Left ventricle myocardium superior (tissue), 1 donor: ENCODE measurements around the gene NHSL2. TPM values are rescaled to one million over a fixed set of nuclear protein-coding genes. Genes with fewer than 3 reads are reported as not detected.
"Not testable (repeated sequence)": the region's sequence is repeated elsewhere in the genome, so short reads cannot be mapped to it uniquely, and the experiment has no call there.

Experiments
- ATAC-seq: fragments of 200-7000 bp; cut with Tn5 transposase; one replicate; pipeline ENCODE4 v1.9.1; 2020; ENCODE audit warnings: mild to moderate bottlenecking, moderate library complexity
- DNase-seq: peaks from one replicate; pipeline ENCODE4 v3.0.0-alpha.2; 2020
- intact Hi-C: fragments of 100-400 bp; cut with micrococcal nuclease; formaldehyde crosslinking; loops from one replicate; pipeline ENCODE4 v1.11.0; 2022
- total RNA-seq: library from RNA; stranded (reverse); fragmentation: NEBNext Ultra II Directional; extraction: Animal tissue kit (Norgen Biotek cat#: 25700); gene quantifications from one replicate; pipeline ENCODE4 v1.2.1, GENCODE V29; 2021
- donor health status: DM: no; HTN: yes; CAD: no; lungs with severe emphysema.

Gene NHSL2
- total RNA-seq, 1 donor from 2014 or later: 3.7 TPM

DNA sequence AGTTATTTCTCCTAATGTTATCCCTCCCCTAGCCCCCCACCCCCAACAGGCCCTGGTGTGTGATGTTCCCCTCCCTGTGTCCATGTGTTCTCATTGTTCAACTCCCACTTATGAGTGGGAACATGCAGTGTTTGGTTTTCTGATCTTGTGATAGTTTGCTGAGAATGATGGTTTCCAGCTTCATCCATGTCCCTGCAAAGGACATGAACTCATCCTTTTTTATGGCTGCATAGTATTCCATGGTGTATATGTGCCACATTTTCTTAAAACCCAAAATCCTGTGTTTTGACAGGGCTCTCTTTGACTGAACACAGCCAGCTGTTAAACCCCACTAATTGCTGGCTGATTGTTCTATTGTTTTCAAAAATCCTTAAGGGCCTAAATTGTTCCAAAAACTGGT is 53.5 kb downstream of the NHSL2 start:
- DNase-seq, ATAC-seq, intact Hi-C loops: not testable (repeated sequence)

DNA sequence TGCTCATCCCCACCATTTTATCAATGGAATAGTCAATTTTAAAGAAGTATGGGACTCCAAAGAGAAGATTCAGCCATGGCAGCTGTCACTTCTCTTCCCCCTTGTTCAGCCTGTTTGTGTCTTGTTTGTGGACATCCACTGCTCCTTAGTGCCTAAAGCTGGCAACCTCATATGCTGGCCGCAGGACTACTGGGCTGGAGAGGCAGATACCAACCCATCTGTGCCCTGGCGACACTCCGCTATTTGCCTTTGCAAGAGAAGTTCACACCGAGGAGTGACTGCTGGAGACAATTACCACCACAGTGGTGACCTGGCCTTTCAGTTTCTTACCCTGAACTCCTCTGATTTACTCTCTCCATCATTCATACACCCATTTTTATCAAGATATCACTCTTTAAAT is 64.3 kb downstream of the NHSL2 start:
- DNase-seq: no peak
- no peak for ATAC-seq
- intact Hi-C loops: no loop called here

DNA sequence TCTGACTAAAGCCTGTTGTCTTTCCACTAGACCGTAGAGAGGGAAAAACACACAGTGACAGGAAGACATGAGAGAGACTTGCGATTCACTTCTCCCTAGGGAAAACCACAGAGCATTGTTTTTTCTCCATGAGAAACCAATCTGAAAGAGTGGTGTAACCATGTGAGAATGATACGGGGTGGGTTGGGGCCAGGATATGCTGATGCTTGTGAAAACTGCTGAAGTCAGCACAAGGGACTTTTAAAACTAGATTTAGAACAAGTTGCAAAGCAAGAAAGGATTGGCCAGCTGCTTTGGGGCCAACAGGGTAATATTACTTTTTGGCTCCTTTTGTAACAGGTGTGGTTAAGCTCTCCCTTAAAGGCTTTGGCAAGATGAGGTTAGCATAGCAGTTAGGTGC is 66.1 kb downstream of the NHSL2 start:
- intact Hi-C loops: no loop called here
- DNase-seq (no peak), ATAC-seq (no peak)

DNA sequence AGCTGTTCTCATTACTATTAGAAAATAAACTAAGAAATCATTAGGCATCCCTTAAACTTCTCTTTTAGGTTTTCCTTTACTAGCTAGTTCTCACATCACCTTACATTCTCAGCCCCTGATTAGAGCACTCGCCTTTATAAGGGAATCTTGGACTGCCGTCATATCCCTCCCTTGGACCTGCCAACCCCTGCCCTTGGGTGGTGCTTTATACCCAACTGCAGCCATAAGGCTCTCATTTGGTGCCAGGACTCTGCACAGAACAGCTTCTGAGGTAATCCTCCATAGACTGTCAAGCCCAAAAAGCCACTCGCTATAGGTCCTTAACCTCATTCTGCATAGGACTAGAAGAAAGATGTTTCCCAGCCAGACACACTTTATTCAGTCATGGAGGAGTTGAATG is 67.5 kb downstream of the NHSL2 start:
- ATAC-seq (no peak), DNase-seq (no peak)
- intact Hi-C loops: no loop called here

DNA sequence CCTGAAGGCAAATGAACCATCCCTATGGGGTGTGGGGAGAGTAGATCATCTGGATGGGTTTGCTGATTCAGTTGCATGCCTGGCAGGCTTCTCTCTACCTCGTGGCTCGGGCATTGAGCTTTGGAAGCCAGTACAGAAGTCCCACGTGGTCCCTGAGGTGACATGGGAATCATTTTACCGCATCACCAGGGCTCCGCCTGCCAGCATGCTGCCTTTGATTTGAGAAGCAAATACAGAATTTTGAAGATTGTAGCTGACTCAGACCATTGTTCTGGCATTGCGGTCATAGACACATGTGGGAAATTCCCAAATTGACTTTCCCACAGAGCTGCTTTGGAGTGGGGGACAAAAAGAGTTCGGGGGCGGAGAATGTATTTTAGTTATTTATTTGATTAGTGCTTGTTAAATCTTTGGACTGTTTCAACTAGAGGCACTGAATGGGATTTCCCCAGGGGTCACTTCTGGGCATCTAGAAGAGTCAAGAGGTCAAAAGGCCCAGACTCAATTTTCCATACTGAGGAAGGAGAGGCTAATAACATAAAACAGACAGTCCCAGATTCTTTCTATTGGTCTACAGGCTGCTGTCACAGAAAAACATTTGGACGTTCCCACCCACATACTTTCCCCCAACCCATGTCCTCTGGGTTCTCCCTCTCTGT is 79.3 kb downstream of the NHSL2 start:
- peak; percentile 38 for DNase-seq
- intact Hi-C loops: no loop called here
- ATAC-seq: peak; percentile 29

DNA sequence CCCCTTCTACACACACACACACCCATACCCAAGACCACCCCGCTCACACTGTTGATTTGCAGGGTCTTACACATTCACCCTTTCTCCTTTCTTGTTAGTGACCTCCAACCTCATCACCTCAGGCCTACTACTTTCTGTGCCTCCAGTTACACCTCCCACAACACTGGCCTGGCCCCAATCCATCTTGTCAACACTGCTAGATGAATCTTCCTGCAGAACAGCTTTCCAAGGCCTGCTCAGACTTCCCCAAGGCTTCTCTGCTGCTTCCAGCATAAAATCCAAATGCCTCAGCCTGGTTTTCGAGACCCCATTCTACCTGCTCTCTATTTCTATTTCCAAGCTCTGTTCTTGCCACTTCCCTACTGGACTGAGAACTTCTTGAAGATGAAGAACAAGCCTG is 79.9 kb downstream of the NHSL2 start:
- ATAC-seq (no peak), DNase-seq (no peak)

DNA sequence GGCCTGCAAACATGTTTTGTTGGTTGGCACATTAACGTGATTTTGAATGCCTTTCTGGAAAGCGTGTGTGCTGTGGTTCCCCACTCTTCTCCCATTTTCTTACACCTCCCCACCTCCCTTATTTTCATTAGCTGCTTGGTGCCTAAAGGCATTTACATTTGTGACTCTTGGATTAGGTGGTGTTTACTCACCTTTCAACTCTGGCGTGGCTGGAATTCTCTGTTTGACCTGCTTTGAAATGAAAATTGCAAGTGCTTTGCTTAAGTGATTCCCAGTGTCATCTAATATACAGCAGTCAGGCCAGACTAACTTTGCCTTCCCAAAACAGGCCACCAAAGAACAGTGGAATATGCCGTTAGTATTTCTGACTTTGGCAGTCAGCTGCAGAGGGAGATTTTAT is 80.5 kb downstream of the NHSL2 start:
- no peak for ATAC-seq
- intact Hi-C loops: no loop called here
- DNase-seq: no peak

More for the DNA sequence above, 79.9 kb downstream of the NHSL2 start:
- intact Hi-C loops: no loop called here

DNA sequence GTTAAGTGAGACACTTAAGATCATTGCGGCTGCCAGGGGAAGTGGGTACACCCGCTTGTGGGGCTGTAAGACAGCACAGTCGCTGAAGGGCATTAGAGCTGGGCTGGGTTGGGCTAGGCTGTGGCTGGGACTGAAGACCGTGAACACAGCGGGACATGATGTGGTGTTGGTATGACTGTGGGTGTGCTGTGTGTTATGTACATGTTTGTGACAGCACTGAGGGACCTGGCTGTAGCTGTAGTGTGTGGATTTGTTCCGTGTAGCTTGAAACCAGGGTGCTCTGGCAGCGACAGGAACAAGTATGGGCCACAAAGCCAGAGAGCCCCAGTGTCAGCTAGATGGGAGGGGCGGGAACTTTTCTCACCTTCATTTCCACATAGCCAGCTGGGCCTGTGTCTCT is 82.1 kb downstream of the NHSL2 start:
- intact Hi-C loops: no loop called here
- ATAC-seq: peak; percentile 17
- no peak for DNase-seq

DNA sequence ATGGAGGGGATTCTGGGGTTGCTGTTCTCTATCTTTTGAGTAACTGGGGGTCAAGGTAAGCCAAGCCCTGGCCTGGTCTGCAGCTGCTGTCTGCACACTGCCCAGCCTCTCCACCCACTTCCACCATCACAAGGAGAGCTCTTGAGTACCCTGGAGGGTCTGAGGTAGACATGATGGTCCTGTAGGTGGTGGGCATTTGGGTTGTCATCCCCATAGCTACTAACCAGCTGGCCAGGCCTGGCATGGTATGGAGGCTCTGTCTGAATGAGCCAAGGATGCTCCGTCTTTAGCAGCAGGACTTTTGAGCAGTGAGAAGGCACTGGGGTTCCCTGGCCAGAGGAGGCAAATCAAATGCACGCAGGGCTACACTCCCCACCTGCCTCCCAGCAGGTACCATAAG is 82.7 kb downstream of the NHSL2 start:
- intact Hi-C loops: no loop called here

DNA sequence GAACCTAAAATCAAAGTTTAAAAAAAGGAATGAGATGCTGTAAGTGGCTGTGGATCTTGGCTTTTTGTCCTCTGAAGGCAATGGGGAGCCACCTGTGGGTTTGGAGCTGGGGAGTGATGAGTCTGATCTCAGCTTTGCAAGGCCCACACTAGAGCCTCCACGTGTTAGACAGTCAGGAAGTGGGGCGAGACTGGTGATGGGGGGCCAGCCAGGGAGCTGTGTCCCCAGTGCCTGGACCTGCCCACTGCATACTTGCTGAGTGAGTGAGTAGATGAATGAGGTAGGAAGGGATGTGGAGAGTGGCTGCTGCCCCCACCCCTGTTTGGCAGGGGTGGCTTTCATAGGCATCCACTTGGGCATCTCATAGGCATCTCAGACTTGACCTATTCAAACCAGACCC is 84.0 kb downstream of the NHSL2 start:
- intact Hi-C loops: no loop called here
- no peak for ATAC-seq
- no peak for DNase-seq

More for the DNA sequence above, 82.7 kb downstream of the NHSL2 start:
- ATAC-seq (no peak), DNase-seq (no peak)

DNA sequence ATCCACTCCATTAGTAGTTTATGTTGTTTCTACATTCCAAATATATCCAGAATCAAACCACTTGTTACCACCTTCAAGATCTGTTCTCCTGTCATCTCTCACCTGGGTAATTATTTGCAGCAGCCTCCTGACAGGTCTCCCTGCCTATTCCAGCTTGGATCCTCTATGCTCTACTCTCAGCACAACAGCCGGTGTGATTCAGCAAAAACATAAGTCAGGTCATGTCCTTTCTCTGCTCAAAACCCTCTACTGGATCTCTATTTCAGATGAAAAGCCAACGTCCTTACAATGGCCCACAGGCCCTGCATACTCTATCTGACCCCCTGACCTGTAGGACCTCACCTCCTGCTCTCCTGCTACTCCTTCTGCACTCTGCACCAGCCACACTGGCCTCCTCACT is 84.5 kb downstream of the NHSL2 start:
- ATAC-seq (no peak), DNase-seq (no peak)
- intact Hi-C loops: no loop called here

DNA sequence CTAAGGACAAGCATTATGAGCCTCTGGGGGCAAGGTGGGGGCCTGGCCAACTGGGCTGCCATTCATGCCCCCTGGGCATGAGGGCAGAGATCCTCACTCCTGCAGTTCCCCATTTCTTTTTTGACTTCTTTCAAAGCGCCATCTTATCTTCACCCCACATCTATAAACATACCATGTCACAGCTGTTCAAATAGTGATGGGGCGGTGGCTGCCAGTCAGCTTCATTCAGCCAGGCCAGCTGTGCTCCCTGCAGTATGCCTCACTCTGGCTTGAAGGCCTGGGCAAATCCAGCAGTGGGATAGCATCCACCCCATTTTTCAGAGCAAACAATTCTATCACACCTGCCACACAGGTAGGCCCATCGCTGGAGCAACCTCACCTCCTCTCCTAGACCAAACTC is 85.5 kb downstream of the NHSL2 start:
- intact Hi-C loops: no loop called here
- DNase-seq (no peak), ATAC-seq (no peak)

DNA sequence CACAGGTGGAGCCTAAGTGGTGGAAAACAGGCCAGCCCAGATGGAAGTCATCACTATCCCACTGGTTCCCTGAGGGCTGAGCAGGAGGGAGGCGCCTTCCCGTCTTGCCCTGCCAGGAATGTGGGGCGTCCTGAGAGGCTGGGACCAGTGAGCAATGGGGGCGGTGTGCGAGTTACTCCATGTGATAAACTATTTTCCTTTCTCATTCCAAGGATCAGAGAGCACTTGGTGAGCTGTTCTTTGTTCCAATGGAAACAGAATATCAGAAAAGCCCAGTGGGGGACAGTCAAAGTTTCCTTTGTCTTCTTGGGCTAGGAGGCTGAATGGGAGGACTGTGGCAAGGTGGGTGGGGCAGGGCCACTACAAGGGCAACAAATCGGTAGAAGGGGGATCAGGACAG is 86.2 kb downstream of the NHSL2 start:
- ATAC-seq: peak; percentile 93
- peak; percentile 70 for DNase-seq
- intact Hi-C loops: no loop called here

DNA sequence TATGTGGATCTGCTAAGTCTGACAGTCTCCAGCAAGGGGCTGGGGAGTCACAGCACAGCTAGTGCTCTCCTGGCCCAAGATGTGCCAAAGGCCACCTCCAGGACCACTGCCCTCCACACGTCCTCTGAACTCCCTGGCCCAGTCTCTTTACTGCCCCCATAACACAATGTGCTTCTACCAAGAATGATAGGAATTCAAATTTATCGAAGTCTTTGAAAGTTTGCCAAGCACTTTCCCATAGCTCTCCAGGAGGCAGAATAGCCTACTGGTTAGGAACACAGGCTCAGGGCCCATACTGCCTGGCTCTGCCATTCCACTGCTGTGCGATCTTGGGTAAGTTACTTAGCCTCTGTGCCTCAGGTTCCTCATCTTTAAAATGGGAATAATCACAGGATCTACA is 86.7 kb downstream of the NHSL2 start:
- ATAC-seq (no peak), DNase-seq (no peak)
- intact Hi-C loops: no loop called here

DNA sequence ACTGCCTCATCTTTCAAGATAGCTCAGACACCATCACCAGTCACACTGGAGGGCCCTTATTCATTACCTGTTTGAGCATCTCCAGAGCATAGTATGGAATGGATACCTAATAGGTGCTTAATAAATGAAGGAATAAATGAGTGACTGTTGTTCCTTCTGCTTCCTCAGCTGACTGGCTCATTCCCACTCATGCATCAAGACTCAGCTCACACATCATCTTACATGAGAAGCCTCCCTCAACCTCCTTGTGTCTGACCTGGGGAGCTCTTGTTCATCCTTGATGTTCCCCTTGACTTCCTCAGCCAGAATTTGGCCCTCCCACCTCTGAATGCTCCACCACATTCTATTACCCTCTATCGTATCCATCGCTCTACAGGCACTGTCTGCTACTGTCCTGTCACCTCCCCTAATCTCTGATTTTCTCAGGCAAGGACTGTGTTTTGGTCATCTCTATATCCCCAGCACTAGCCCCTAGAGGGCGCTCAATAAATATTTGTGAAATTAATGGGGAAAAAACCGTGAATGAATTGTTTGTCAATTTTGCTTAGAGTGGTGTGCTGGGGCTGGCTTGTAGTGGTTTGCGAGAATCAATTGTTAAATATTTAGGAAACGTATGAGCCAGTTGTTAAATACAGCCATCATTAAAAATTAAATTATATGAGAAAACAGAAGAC is 88.3 kb downstream of the NHSL2 start:
- ATAC-seq: peak; percentile 23
- no peak for DNase-seq
- intact Hi-C loops: no loop called here

DNA sequence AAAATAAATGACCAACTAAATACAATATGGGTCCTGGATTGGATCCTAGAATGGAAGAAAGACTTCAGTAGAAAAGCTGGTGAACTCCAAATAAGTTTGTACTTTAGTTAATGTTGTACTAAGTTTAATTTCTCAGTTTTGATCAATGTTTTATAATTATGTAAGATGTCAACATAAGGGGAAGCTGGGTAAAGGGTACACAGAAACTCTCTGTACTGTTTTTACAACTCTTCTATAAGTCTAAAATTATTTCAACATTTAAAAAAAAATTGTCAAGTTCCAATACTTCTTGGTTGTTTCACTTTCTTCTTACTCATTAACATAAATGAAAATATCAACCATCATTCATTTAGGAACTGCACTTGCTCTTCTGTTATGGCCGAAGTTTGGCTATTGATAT is 88.9 kb downstream of the NHSL2 start:
- intact Hi-C loops: no loop called here
- DNase-seq: no peak
- no peak for ATAC-seq

DNA sequence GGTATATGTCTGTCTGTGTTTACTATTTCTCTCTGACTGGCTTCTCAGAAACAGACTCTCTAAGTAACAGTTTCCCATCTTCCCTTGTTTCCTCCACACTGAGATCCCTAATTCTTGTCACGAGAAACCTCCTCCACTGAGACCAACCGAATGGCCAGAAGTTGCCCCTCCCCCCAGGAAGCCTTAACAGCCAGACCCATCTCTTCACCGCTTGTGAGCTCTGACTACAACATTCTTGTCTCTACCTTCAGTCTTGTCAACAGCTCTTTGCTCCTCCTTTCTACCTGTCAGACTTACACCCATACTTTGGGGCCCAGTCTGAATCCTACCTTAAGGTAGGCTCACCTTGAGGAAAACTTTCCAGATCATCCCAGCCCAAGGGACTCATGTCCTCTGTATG is 90.8 kb downstream of the NHSL2 start:
- intact Hi-C loops: no loop called here
- ATAC-seq (no peak), DNase-seq (no peak)

DNA sequence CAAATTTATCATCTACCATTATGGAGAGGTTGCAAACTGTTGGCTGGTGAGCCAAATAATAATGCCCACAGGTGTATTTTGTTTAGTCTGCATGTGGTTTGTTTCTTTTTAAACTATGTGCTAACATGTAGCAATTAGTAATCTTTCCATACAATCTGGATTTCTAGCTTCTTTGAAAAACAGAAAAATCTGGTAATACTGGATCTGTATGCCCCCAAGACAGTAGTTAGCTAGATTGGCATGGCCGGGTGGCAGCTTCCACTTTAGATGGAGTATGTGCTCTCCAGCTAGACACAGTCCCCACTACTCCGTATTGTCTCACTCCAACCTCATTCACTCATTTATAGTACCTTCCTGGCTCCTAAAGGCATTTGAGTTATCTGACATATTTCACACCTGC is 91.3 kb downstream of the NHSL2 start:
- intact Hi-C loops: no loop called here
- no peak for DNase-seq
- ATAC-seq: no peak

DNA sequence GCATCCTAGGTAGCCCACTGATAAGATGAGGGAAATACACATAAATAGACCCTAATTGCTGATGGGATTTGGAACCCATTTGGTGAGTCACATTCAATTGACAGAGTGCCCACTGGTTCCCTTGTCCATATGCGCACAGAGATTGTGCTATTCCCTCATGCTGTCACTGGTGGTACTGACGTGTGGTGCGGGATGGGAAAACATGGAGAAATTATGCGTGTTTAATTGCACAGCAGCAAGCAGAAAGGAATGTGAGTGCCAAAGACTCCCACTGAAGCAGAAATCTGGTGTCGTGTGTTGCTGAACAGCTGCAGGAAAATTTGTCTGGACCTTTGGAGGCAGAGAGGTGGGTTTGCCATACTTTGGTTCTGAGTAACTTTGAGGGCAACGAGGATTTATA is 92.2 kb downstream of the NHSL2 start:
- ATAC-seq (no peak), DNase-seq (no peak)
- intact Hi-C loops: no loop called here

DNA sequence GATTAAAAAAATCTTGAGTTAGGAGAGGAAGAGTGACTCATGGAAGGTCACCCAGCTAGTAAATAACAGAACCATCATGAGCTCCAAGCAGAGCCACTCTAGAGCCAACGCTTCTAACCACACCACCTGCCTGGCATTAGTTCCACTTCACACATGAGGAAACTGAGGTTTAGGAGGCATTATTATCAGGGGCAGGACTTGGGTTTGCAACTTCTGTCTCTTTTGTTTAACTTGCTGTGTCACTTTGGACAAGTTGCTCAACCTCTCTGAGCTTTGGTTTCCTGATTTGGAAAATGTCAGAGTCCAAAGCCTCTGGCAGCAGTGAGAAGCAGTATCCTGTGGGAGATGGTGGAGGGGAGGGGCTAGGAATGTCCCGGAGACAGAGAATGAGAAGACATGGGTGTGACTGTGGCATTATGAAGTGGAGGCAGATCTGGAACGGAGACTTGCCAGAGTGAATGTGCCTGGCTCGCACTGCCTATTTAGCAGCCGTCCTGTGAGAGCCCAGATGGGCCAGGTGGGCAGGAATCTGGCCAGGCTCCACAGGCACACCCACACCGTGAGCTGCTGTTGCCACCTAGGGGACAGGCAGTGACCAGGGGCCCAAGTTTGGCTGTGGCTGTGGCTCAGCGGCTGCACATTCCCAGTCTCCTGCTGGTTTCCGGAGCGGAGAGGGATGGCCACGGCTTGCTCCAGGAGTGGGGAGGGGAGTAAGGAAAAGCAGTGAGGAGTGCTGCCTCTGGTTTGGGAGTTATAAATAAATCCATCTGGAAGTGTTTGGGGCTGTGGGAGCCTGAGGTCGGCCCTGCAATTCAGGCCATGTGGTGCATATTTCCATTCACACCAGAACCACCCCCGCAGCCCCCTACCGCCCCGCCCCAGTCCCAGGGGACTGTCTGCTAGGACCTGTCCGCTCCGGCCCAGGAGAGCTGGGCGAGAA is 93.4 kb downstream of the NHSL2 start:
- intact Hi-C loops: no loop called here
- ATAC-seq (peak; percentile 88), DNase-seq (peak; percentile 49)
